Type B pancreatic cell (in vitro differentiated cells): ENCODE results near the gene BABAM2. TPM values are rescaled to one million over a fixed set of nuclear protein-coding genes. Genes with fewer than 3 reads are reported as not detected.

Experiments used
- DNase-seq: peaks from one replicate; pipeline ENCODE4 v3.0.0; 2021; ENCODE audit warnings: mixed read lengths; ENCODE audit not compliant: unreplicated experiment; ENCODE audit errors: extremely low spot score
- H3K27ac Mint-ChIP-seq: 2 replicates; pipeline ENCODE4 v1.8.0; 2021; ENCODE audit warnings: mild to moderate bottlenecking, mixed read lengths
- H3K27me3 Mint-ChIP-seq: 2 replicates; pipeline ENCODE4 v1.8.0; 2021; ENCODE audit warnings: mixed read lengths
- H3K36me3 Mint-ChIP-seq: 2 replicates; pipeline ENCODE4 v1.8.0; 2021; ENCODE audit warnings: mixed read lengths
- H3K4me1 Mint-ChIP-seq: one replicate; pipeline ENCODE4 v1.8.0; 2021; ENCODE audit warnings: mixed read lengths; ENCODE audit not compliant: unreplicated experiment
- H3K4me3 Mint-ChIP-seq: 2 replicates; pipeline ENCODE4 v1.8.0; 2021; ENCODE audit warnings: mild to moderate bottlenecking, mixed read lengths
- H3K9me3 Mint-ChIP-seq: 2 replicates; pipeline ENCODE4 v1.8.0; 2021; ENCODE audit warnings: mixed read lengths
- total RNA-seq: library from RNA; stranded (reverse); gene quantifications from 2 replicates; pipeline ENCODE4 v1.2.1, GENCODE V29; 2021; ENCODE audit warnings: low replicate concordance
- TF ChIP-seq, protein P1 (sequence below): fragments of 200-600 bp; sonication (generic); conservative IDR thresholded peaks from 2 replicates; pipeline ENCODE4 v1.5.0; 2021; ENCODE audit warnings: antibody characterized with exemption, mild to moderate bottlenecking

BABAM2 gene
- total RNA-seq, 1 donor from 2014 or later: 30.4 TPM

DNA sequence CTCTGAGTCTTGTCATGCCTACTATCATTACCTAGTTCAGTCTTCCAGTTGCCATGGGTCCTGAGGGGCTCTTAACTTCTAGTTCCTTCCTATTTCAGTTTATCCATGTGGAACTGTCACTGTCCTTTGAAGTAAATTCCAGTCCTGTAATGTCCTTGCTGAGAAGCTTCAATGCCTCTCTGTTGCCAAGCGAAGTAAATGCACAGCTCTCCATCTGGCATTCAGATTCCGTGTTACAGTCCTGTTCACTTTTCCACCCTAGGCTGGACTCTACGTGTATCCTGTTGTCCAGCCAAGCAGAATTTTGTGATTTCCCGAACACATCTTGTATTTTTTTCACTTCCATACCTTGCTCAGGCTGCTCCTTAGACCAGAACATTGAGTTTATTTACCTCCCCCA lies 245.3 kb downstream of the BABAM2 start:
- Mint-ChIP-seq H3K4me3 (no peak overlapping the region), H3K27me3 (no peaks in the 10 kb centered on the region)
- TF ChIP-seq, protein P1, sequence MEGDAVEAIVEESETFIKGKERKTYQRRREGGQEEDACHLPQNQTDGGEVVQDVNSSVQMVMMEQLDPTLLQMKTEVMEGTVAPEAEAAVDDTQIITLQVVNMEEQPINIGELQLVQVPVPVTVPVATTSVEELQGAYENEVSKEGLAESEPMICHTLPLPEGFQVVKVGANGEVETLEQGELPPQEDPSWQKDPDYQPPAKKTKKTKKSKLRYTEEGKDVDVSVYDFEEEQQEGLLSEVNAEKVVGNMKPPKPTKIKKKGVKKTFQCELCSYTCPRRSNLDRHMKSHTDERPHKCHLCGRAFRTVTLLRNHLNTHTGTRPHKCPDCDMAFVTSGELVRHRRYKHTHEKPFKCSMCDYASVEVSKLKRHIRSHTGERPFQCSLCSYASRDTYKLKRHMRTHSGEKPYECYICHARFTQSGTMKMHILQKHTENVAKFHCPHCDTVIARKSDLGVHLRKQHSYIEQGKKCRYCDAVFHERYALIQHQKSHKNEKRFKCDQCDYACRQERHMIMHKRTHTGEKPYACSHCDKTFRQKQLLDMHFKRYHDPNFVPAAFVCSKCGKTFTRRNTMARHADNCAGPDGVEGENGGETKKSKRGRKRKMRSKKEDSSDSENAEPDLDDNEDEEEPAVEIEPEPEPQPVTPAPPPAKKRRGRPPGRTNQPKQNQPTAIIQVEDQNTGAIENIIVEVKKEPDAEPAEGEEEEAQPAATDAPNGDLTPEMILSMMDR: no peak

DNA sequence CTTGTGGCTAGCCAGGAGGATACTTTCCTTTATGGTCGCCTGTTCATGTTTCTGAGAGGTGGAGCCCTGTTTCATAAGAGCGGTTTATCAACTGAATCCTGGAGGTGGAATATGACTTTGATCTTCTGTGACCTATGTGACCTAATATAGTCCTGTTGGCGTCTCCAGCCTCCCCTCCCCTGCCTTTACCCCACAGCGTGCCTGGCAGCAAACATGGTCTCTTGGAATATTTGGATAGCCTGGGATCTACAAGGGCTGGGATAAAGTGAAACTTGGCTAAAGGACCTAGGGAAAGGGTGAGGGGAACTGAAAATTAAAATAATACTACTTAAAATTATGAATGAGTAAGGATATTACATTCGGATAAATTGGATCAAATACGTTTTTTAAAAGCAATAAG lies 246.0 kb downstream of the BABAM2 start:
- Mint-ChIP-seq H3K4me3 (no peak overlapping the region), H3K27me3 (no peaks in the 10 kb centered on the region), H3K27ac (no peak overlapping the region), H3K4me1 (peaks cover 18% of the 10 kb centered on the region), H3K36me3 (peaks cover 9% of the 10 kb centered on the region), H3K9me3 (no peaks in the 10 kb centered on the region)
- TF ChIP-seq, protein P1: no peak
- DNase-seq: no peak

More for the DNA sequence above, 245.3 kb downstream of the BABAM2 start:
- no peak overlapping the region for H3K27ac Mint-ChIP-seq
- H3K9me3 Mint-ChIP-seq: no peaks in the 10 kb centered on the region
- no peak for DNase-seq
- H3K36me3 Mint-ChIP-seq: peaks cover 9% of the 10 kb centered on the region
- H3K4me1 Mint-ChIP-seq: peaks cover 18% of the 10 kb centered on the region

GRCh38 chr2:28137221-28137620 lies 246.7 kb downstream of the BABAM2 start:
- TF ChIP-seq, protein P1: no peak
- Mint-ChIP-seq H3K27me3 (no peaks in the 10 kb centered on the region), H3K4me1 (peaks cover 18% of the 10 kb centered on the region), H3K9me3 (no peaks in the 10 kb centered on the region), H3K36me3 (peaks cover 8% of the 10 kb centered on the region), H3K27ac (peak overlapping the region; percentile 64), H3K4me3 (no peak overlapping the region)
- DNase-seq: no peak

GRCh38 chr2:28142386-28142785 lies 251.9 kb downstream of the BABAM2 start:
- DNase-seq: no peak
- no peaks in the 10 kb centered on the region for H3K27me3 Mint-ChIP-seq
- TF ChIP-seq, protein P1: no peak
- no peak overlapping the region for H3K4me3 Mint-ChIP-seq
- peaks cover 11% of the 10 kb centered on the region for H3K36me3 Mint-ChIP-seq
- peaks cover 3% of the 10 kb centered on the region for H3K4me1 Mint-ChIP-seq
- H3K27ac Mint-ChIP-seq: no peak overlapping the region
- H3K9me3 Mint-ChIP-seq: peaks cover 4% of the 10 kb centered on the region

DNA sequence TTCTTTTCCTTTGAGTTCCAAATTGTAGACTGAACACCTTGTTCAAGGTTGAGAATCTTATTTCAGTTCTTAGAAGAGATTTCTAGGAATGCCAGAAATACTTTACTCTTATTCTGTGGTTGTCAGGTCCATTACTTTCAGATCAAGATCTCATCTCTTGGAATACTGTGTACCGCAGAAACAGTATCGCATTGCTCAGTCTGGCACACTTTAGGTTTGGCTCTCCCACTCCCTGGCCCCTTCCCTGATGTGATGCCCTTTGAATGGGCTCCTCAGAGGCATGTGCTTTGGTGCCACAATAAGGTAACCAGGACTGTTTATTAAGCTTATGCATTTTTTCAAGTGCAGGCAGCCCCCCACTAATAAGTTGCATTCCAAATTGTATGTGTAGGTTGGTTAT lies 257.5 kb downstream of the BABAM2 start:
- TF ChIP-seq, protein P1: no peak
- no peak overlapping the region for H3K4me3 Mint-ChIP-seq
- H3K36me3 Mint-ChIP-seq: peaks cover 10% of the 10 kb centered on the region
- no peak overlapping the region for H3K27ac Mint-ChIP-seq
- H3K9me3 Mint-ChIP-seq: peaks cover 4% of the 10 kb centered on the region
- DNase-seq: no peak
- H3K27me3 Mint-ChIP-seq: no peaks in the 10 kb centered on the region
- H3K4me1 Mint-ChIP-seq: no peaks in the 10 kb centered on the region

GRCh38 chr2:28148566-28148965 lies 258.0 kb downstream of the BABAM2 start:
- TF ChIP-seq, protein P1: no peak
- Mint-ChIP-seq H3K27me3 (no peaks in the 10 kb centered on the region), H3K9me3 (peaks cover 4% of the 10 kb centered on the region), H3K27ac (no peak overlapping the region), H3K4me3 (no peak overlapping the region), H3K36me3 (peaks cover 14% of the 10 kb centered on the region), H3K4me1 (no peaks in the 10 kb centered on the region)
- DNase-seq: no peak
